ENCODE data around the gene KANSL2.

KANSL2 gene

GRCh38 chr12:48618541-48618940 lies 63.5 kb downstream of the KANSL2 start:
- Histone ChIP-seq H3K4me3 (ENCODE audit: low read length) (no peak overlapping the region), H3K27ac (ENCODE audit: low read depth, low read length) (no peak overlapping the region)

GRCh38 chr12:48615681-48616080 lies 66.4 kb downstream of the KANSL2 start:
- Histone ChIP-seq H3K4me1 (ENCODE audit: control insufficient read depth, low read length) (no peaks in the 10 kb centered on the region), H3K9me2 (replicated peaks; ENCODE audit: control insufficient read depth, low read length) (no peaks in the 10 kb centered on the region), H3K4me3 (ENCODE audit: low read length) (no peak overlapping the region), H3K9me3 (ENCODE audit: control insufficient read depth, insufficient read depth, low read length) (peaks cover under 1% of the 10 kb centered on the region; the same call in 1 of the 2 replicates), H3F3A (ENCODE audit: control insufficient read depth, insufficient read depth) (no peaks in the 10 kb centered on the region), H3K4me2 (ENCODE audit: low read length) (no peak overlapping the region), H3K79me2 (ENCODE audit: control insufficient read depth, low read length) (no peaks in the 10 kb centered on the region), H3K36me3 (ENCODE audit: control insufficient read depth, low read length) (no peaks in the 10 kb centered on the region), H3K27me3 (ENCODE audit: control insufficient read depth, low read length) (peaks cover 12% of the 10 kb centered on the region), H4K20me1 (ENCODE audit: control insufficient read depth, insufficient read depth, low read depth, low read length) (no peaks in the 10 kb centered on the region), H3K27ac (ENCODE audit: low read depth, low read length) (no peak overlapping the region)
- TF ChIP-seq EZH2phosphoT487 (IDR thresholded peaks at IDR 0.05; ENCODE audit: borderline replicate concordance, low read length) (no peak), CTCF (IDR thresholded peaks at IDR 0.05; ENCODE audit: low read depth, low read length, poor library complexity, severe bottlenecking) (no peak)

More at GRCh38 chr12:48618541-48618940, 63.5 kb downstream of the KANSL2 start:
- no peaks in the 10 kb centered on the region for H3K36me3 ChIP-seq (ENCODE audit: control insufficient read depth, low read length)
- no peak overlapping the region for H3K4me2 ChIP-seq (ENCODE audit: low read length)
- H3K27me3 ChIP-seq (ENCODE audit: control insufficient read depth, low read length): peaks cover 15% of the 10 kb centered on the region
- H3K9me2 ChIP-seq (replicated peaks; ENCODE audit: control insufficient read depth, low read length): no peaks in the 10 kb centered on the region
- no peaks in the 10 kb centered on the region for H3K79me2 ChIP-seq (ENCODE audit: control insufficient read depth, low read length)
- TF ChIP-seq CTCF (IDR thresholded peaks at IDR 0.05; ENCODE audit: low read depth, low read length, poor library complexity, severe bottlenecking): peak; percentile 97
- TF ChIP-seq EZH2phosphoT487 (IDR thresholded peaks at IDR 0.05; ENCODE audit: borderline replicate concordance, low read length): no peak
- no peaks in the 10 kb centered on the region for H4K20me1 ChIP-seq (ENCODE audit: control insufficient read depth, insufficient read depth, low read depth, low read length)
- H3F3A ChIP-seq (ENCODE audit: control insufficient read depth, insufficient read depth): no peaks in the 10 kb centered on the region
- H3K9me3 ChIP-seq (ENCODE audit: control insufficient read depth, insufficient read depth, low read length): no peaks in the 10 kb centered on the region
- H3K4me1 ChIP-seq (ENCODE audit: control insufficient read depth, low read length): no peaks in the 10 kb centered on the region

- Histone ChIP-seq H3K79me2 (ENCODE audit: control insufficient read depth, low read length) (no peaks in the 10 kb centered on the region), H3K27me3 (ENCODE audit: control insufficient read depth, low read length) (peaks cover 8% of the 10 kb centered on the region), H3F3A (ENCODE audit: control insufficient read depth, insufficient read depth) (no peaks in the 10 kb centered on the region), H3K9me2 (replicated peaks; ENCODE audit: control insufficient read depth, low read length) (no peaks in the 10 kb centered on the region), H4K20me1 (ENCODE audit: control insufficient read depth, insufficient read depth, low read depth, low read length) (no peaks in the 10 kb centered on the region), H3K4me3 (ENCODE audit: low read length) (no peak overlapping the region), H3K9me3 (ENCODE audit: control insufficient read depth, insufficient read depth, low read length) (peaks cover 4% of the 10 kb centered on the region; the same call in 1 of the 2 replicates), H3K36me3 (ENCODE audit: control insufficient read depth, low read length) (no peaks in the 10 kb centered on the region), H3K4me2 (ENCODE audit: low read length) (no peak overlapping the region), H3K4me1 (ENCODE audit: control insufficient read depth, low read length) (no peaks in the 10 kb centered on the region), H3K27ac (ENCODE audit: low read depth, low read length) (no peak overlapping the region)
- no peak for TF ChIP-seq EZH2phosphoT487 (IDR thresholded peaks at IDR 0.05; ENCODE audit: borderline replicate concordance, low read length)
- no peak for TF ChIP-seq CTCF (IDR thresholded peaks at IDR 0.05; ENCODE audit: low read depth, low read length, poor library complexity, severe bottlenecking)
These were observed 68.7 kb downstream of the KANSL2 start for GRCh38 chr12:48613321-48613720.
